GM23338 (cell line): ENCODE measurements around the gene CEP192. TPM values are rescaled to one million over a fixed set of nuclear protein-coding genes. Genes with fewer than 3 reads are reported as not detected.

Experiments used
- ATAC-seq: fragments of 200-7000 bp; cut with Tn5 transposase; 3 replicates; pipeline ENCODE4 v1.9.1; 2020
- DNase-seq: peaks from one replicate; pipeline ENCODE4 v3.0.0-alpha.2; 2015; ENCODE audit warnings: low spot score
- H2AFZ ChIP-seq: fragments of 200-600 bp; sonication (generic); 2 replicates; pipeline ENCODE4 v1.8.0; 2016; ENCODE audit warnings: antibody characterized with exemption, mild to moderate bottlenecking, moderate library complexity
- H3F3A ChIP-seq: fragments of 200-600 bp; sonication (generic); replicated peaks from 2 replicates; pipeline ENCODE4 v1.8.0; 2017; ENCODE audit warnings: antibody characterized with exemption, mixed run types, low read depth
- H3K27ac ChIP-seq: fragments of 200-600 bp; sonication (generic); 2 replicates; pipeline ENCODE4 v1.6.1; 2016; ENCODE audit warnings: low read depth
- H3K27me3 ChIP-seq: fragments of 200-600 bp; sonication (generic); 2 replicates; pipeline ENCODE4 v1.8.0; 2016; ENCODE audit warnings: mild to moderate bottlenecking, mixed run types, moderate library complexity; ENCODE audit not compliant: insufficient read depth
- H3K36me3 ChIP-seq: fragments of 200-600 bp; sonication (generic); 2 replicates; pipeline ENCODE4 v1.8.0; 2016; ENCODE audit warnings: mild to moderate bottlenecking; ENCODE audit not compliant: insufficient read depth
- H3K4me1 ChIP-seq: fragments of 200-600 bp; sonication (generic); 2 replicates; pipeline ENCODE4 v1.8.0; 2016; ENCODE audit warnings: mild to moderate bottlenecking, moderate library complexity; ENCODE audit not compliant: insufficient read depth
- H3K4me2 ChIP-seq: fragments of 200-600 bp; sonication (generic); 2 replicates; pipeline ENCODE4 v1.7.1; 2017; ENCODE audit warnings: mixed run types
- H3K4me3 ChIP-seq: fragments of 200-600 bp; sonication (generic); 2 replicates; pipeline ENCODE4 v1.6.1; 2016; ENCODE audit warnings: mixed run types
- H3K79me2 ChIP-seq: fragments of 200-600 bp; sonication (generic); replicated peaks from 2 replicates; pipeline ENCODE4 v1.8.0; 2017; ENCODE audit warnings: mild to moderate bottlenecking; ENCODE audit not compliant: insufficient read depth
- H3K9me2 ChIP-seq: fragments of 200-600 bp; sonication (generic); 2 replicates; pipeline ENCODE4 v1.8.0; 2017; ENCODE audit not compliant: insufficient read depth
- H4K20me1 ChIP-seq: fragments of 200-600 bp; sonication (generic); replicated peaks from 2 replicates; pipeline ENCODE4 v1.8.0; 2017; ENCODE audit warnings: mild to moderate bottlenecking; ENCODE audit not compliant: insufficient read depth
- H3K27ac Mint-ChIP-seq: 2 replicates; pipeline ENCODE4 v1.8.0; 2020; ENCODE audit warnings: inconsistent platforms, mild to moderate bottlenecking, moderate library complexity, mixed read lengths
- H3K27me3 Mint-ChIP-seq: 3 replicates; pipeline ENCODE4 v1.8.0; 2022; ENCODE audit warnings: low read depth, mild to moderate bottlenecking, moderate library complexity, mixed read lengths, inconsistent platforms; ENCODE audit not compliant: insufficient read depth, poor library complexity
- H3K36me3 Mint-ChIP-seq: 3 replicates; pipeline ENCODE4 v1.8.0; 2021; ENCODE audit warnings: low read depth, mild to moderate bottlenecking, inconsistent platforms, moderate library complexity, mixed read lengths
- H3K4me1 Mint-ChIP-seq: 3 replicates; pipeline ENCODE4 v1.8.0; 2020; ENCODE audit warnings: mild to moderate bottlenecking, inconsistent platforms, mixed read lengths
- H3K4me3 Mint-ChIP-seq: 3 replicates; pipeline ENCODE4 v1.8.0; 2021; ENCODE audit warnings: moderate library complexity, mild to moderate bottlenecking, inconsistent platforms, mixed read lengths
- H3K9me3 Mint-ChIP-seq: 3 replicates; pipeline ENCODE4 v1.8.0; 2020; ENCODE audit warnings: moderate library complexity, mild to moderate bottlenecking, inconsistent platforms, mixed read lengths
- CREB1 ChIP-seq: fragments of 250-450 bp; sonication (Bioruptor Pico); IDR thresholded peaks from 2 replicates; pipeline ENCODE4 v1.5.0; 2020; ENCODE audit warnings: low read depth, mild to moderate bottlenecking, moderate library complexity
- EZH2 ChIP-seq: fragments of 200-600 bp; sonication (generic); IDR thresholded peaks from one replicate; pipeline ENCODE4 v1.8.0; 2017; ENCODE audit warnings: antibody characterized with exemption, mild to moderate bottlenecking, low read depth; ENCODE audit not compliant: unreplicated experiment
- EZH2phosphoT487 ChIP-seq: fragments of 200-600 bp; sonication (generic); IDR thresholded peaks from one replicate; pipeline ENCODE4 v1.8.1; 2018; ENCODE audit warnings: antibody characterized with exemption; ENCODE audit not compliant: unreplicated experiment
- JUNB ChIP-seq: IDR thresholded peaks from one replicate; pipeline ENCODE4 v1.6.1; 2016; ENCODE audit warnings: antibody characterized with exemption; ENCODE audit not compliant: unreplicated experiment
- NANOG ChIP-seq: IDR thresholded peaks from 2 replicates; pipeline ENCODE4 v1.6.1; 2016; ENCODE audit warnings: antibody characterized with exemption, borderline replicate concordance
- POLR2AphosphoS5 ChIP-seq: IDR thresholded peaks from 2 replicates; pipeline ENCODE4 v1.6.1; 2016; ENCODE audit warnings: antibody characterized with exemption, low read depth
- STAT1 ChIP-seq: IDR thresholded peaks from one replicate; pipeline ENCODE4 v1.6.1; 2016; ENCODE audit warnings: antibody characterized with exemption; ENCODE audit not compliant: unreplicated experiment
- ZNF114 ChIP-seq: fragments of 250-450 bp; sonication (Bioruptor Pico); IDR thresholded peaks from 2 replicates; pipeline ENCODE4 v1.5.0; 2020; ENCODE audit warnings: mild to moderate bottlenecking, moderate library complexity
- ZNF331 ChIP-seq: fragments of 250-450 bp; sonication (Bioruptor Pico); IDR thresholded peaks from 2 replicates; pipeline ENCODE4 v1.5.0; 2020; ENCODE audit warnings: low read depth, mild to moderate bottlenecking, moderate library complexity
- polyA plus RNA-seq: library from polyadenylated mRNA; unstranded; fragments of >200 nt; fragmentation: Nextera tagmentation; extraction: Ambion mirVana; gene quantifications from 2 replicates; pipeline ENCODE4 v1.2.1, GENCODE V29; 2016
- total RNA-seq: library from RNA; depleted of rRNA; stranded (reverse); fragments of >200 nt; shearing (Covaris generic); gene quantifications from 2 replicates; pipeline ENCODE4 v1.2.3, GENCODE V29; 2014
- TF ChIP-seq, protein P1 (sequence below): IDR thresholded peaks from 2 replicates; pipeline ENCODE4 v1.6.1; 2016; ENCODE audit warnings: antibody characterized with exemption
- TF ChIP-seq, protein P2 (sequence below): fragments of 250-450 bp; sonication (Bioruptor Pico); IDR thresholded peaks from 2 replicates; pipeline ENCODE4 v1.5.0; 2020; ENCODE audit warnings: mild to moderate bottlenecking, moderate library complexity
- TF ChIP-seq, protein P3 (sequence below): IDR thresholded peaks from one replicate; pipeline ENCODE4 v1.6.1; 2018; ENCODE audit warnings: antibody characterized with exemption; ENCODE audit not compliant: unreplicated experiment
- TF ChIP-seq, protein P4 (sequence below), 2 experiments: fragments of 200-600 bp in 1 of 2; sonication (generic) in 1 of 2; conservative IDR thresholded peaks; 2 replicates each; pipeline versions ENCODE4 v1.5.1 to v1.6.1; 2016 to 2017; ENCODE audit warnings: antibody characterized with exemption in 2 of 2, low read depth in 2 of 2, mild to moderate bottlenecking in 2 of 2, moderate library complexity in 1 of 2

The CEP192 gene
- total and polyA plus RNA-seq, 2 experiments from 2014 or later, result 15.2 to 30.6 TPM

DNA sequence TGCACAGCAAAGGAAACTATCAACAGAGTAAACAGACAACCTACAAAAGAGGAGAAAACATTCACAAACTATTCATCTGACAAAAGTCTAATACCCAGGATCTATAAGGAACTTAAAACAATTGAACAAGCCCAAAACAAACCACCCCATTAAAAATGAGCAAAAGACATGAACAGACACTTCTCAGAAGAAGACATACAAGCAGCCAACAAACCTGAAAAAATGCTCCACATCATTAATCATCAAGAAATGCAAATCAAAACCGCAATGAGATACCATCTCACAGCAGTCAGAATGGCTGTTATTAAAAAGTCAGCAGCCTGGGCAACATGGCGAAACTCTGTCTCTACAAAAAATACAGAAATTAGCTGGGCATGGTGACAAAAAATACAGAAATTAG lies 117.2 kb downstream of the CEP192 start:
- no peak overlapping the region for H3K4me2 ChIP-seq
- no peaks in the 10 kb centered on the region; the same call in 1 of the 2 replicates for H3K9me2 ChIP-seq
- H3F3A ChIP-seq, result no peaks in the 10 kb centered on the region
- DNase-seq, result no peak
- Mint-ChIP-seq H3K27me3 (no peaks in the 10 kb centered on the region), H3K36me3 (peaks cover 71% of the 10 kb centered on the region), H3K9me3 (no peaks in the 10 kb centered on the region; the same call in 2 of the 3 replicates), H3K27ac (no peak overlapping the region), H3K4me3 (no peak overlapping the region), H3K4me1 (peaks cover 3% of the 10 kb centered on the region; the same call in 1 of the 3 replicates)
- no peak overlapping the region for H3K4me3 ChIP-seq
- TF ChIP-seq, protein P1, sequence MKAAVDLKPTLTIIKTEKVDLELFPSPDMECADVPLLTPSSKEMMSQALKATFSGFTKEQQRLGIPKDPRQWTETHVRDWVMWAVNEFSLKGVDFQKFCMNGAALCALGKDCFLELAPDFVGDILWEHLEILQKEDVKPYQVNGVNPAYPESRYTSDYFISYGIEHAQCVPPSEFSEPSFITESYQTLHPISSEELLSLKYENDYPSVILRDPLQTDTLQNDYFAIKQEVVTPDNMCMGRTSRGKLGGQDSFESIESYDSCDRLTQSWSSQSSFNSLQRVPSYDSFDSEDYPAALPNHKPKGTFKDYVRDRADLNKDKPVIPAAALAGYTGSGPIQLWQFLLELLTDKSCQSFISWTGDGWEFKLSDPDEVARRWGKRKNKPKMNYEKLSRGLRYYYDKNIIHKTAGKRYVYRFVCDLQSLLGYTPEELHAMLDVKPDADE, result no peak
- no peak for TF ChIP-seq STAT1
- no peak for TF ChIP-seq NANOG
- no peak for TF ChIP-seq EZH2phosphoT487
- TF ChIP-seq ZNF331 (CRISPR knock-in tag), result no peak
- no peak for TF ChIP-seq EZH2
- TF ChIP-seq CREB1 (CRISPR knock-in tag), result no peak
- TF ChIP-seq POLR2AphosphoS5, result no peak
- TF ChIP-seq, protein P2, sequence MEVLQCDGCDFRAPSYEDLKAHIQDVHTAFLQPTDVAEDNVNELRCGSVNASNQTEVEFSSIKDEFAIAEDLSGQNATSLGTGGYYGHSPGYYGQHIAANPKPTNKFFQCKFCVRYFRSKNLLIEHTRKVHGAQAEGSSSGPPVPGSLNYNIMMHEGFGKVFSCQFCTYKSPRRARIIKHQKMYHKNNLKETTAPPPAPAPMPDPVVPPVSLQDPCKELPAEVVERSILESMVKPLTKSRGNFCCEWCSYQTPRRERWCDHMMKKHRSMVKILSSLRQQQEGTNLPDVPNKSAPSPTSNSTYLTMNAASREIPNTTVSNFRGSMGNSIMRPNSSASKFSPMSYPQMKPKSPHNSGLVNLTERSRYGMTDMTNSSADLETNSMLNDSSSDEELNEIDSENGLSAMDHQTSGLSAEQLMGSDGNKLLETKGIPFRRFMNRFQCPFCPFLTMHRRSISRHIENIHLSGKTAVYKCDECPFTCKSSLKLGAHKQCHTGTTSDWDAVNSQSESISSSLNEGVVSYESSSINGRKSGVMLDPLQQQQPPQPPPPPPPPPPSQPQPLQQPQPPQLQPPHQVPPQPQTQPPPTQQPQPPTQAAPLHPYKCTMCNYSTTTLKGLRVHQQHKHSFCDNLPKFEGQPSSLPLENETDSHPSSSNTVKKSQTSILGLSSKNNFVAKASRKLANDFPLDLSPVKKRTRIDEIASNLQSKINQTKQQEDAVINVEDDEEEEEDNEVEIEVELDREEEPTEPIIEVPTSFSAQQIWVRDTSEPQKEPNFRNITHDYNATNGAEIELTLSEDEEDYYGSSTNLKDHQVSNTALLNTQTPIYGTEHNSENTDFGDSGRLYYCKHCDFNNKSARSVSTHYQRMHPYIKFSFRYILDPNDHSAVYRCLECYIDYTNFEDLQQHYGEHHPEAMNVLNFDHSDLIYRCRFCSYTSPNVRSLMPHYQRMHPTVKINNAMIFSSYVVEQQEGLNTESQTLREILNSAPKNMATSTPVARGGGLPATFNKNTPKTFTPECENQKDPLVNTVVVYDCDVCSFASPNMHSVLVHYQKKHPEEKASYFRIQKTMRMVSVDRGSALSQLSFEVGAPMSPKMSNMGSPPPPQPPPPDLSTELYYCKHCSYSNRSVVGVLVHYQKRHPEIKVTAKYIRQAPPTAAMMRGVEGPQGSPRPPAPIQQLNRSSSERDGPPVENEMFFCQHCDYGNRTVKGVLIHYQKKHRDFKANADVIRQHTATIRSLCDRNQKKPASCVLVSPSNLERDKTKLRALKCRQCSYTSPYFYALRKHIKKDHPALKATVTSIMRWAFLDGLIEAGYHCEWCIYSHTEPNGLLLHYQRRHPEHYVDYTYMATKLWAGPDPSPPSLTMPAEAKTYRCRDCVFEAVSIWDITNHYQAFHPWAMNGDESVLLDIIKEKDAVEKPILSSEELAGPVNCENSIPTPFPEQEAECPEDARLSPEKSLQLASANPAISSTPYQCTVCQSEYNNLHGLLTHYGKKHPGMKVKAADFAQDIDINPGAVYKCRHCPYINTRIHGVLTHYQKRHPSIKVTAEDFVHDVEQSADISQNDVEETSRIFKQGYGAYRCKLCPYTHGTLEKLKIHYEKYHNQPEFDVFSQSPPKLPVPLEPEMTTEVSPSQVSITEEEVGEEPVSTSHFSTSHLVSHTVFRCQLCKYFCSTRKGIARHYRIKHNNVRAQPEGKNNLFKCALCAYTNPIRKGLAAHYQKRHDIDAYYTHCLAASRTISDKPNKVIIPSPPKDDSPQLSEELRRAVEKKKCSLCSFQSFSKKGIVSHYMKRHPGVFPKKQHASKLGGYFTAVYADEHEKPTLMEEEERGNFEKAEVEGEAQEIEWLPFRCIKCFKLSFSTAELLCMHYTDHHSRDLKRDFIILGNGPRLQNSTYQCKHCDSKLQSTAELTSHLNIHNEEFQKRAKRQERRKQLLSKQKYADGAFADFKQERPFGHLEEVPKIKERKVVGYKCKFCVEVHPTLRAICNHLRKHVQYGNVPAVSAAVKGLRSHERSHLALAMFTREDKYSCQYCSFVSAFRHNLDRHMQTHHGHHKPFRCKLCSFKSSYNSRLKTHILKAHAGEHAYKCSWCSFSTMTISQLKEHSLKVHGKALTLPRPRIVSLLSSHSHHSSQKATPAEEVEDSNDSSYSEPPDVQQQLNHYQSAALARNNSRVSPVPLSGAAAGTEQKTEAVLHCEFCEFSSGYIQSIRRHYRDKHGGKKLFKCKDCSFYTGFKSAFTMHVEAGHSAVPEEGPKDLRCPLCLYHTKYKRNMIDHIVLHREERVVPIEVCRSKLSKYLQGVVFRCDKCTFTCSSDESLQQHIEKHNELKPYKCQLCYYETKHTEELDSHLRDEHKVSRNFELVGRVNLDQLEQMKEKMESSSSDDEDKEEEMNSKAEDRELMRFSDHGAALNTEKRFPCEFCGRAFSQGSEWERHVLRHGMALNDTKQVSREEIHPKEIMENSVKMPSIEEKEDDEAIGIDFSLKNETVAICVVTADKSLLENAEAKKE (CRISPR knock-in tag), result no peak
- no peak for TF ChIP-seq ZNF114 (CRISPR knock-in tag)
- TF ChIP-seq, protein P3, sequence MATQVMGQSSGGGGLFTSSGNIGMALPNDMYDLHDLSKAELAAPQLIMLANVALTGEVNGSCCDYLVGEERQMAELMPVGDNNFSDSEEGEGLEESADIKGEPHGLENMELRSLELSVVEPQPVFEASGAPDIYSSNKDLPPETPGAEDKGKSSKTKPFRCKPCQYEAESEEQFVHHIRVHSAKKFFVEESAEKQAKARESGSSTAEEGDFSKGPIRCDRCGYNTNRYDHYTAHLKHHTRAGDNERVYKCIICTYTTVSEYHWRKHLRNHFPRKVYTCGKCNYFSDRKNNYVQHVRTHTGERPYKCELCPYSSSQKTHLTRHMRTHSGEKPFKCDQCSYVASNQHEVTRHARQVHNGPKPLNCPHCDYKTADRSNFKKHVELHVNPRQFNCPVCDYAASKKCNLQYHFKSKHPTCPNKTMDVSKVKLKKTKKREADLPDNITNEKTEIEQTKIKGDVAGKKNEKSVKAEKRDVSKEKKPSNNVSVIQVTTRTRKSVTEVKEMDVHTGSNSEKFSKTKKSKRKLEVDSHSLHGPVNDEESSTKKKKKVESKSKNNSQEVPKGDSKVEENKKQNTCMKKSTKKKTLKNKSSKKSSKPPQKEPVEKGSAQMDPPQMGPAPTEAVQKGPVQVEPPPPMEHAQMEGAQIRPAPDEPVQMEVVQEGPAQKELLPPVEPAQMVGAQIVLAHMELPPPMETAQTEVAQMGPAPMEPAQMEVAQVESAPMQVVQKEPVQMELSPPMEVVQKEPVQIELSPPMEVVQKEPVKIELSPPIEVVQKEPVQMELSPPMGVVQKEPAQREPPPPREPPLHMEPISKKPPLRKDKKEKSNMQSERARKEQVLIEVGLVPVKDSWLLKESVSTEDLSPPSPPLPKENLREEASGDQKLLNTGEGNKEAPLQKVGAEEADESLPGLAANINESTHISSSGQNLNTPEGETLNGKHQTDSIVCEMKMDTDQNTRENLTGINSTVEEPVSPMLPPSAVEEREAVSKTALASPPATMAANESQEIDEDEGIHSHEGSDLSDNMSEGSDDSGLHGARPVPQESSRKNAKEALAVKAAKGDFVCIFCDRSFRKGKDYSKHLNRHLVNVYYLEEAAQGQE, result no peak
- no peak for TF ChIP-seq JUNB
- TF ChIP-seq, protein P4, sequence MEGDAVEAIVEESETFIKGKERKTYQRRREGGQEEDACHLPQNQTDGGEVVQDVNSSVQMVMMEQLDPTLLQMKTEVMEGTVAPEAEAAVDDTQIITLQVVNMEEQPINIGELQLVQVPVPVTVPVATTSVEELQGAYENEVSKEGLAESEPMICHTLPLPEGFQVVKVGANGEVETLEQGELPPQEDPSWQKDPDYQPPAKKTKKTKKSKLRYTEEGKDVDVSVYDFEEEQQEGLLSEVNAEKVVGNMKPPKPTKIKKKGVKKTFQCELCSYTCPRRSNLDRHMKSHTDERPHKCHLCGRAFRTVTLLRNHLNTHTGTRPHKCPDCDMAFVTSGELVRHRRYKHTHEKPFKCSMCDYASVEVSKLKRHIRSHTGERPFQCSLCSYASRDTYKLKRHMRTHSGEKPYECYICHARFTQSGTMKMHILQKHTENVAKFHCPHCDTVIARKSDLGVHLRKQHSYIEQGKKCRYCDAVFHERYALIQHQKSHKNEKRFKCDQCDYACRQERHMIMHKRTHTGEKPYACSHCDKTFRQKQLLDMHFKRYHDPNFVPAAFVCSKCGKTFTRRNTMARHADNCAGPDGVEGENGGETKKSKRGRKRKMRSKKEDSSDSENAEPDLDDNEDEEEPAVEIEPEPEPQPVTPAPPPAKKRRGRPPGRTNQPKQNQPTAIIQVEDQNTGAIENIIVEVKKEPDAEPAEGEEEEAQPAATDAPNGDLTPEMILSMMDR (conservative IDR thresholded peaks at IDR 0.05; ENCODE audit: low read depth in 2 of 2), result no peak
- H3K79me2 ChIP-seq, result no peaks in the 10 kb centered on the region
- no peaks in the 10 kb centered on the region for H4K20me1 ChIP-seq
- H3K27me3 ChIP-seq, result no peaks in the 10 kb centered on the region
- H3K27ac ChIP-seq, result no peak overlapping the region
- ATAC-seq, result no peak
- H2AFZ ChIP-seq, result no peak overlapping the region
- peaks cover 41% of the 10 kb centered on the region for H3K36me3 ChIP-seq
- H3K4me1 ChIP-seq, result no peaks in the 10 kb centered on the region
